Lung (tissue), 12 donors: ENCODE data around the gene OR5AP2. TPM values are rescaled to one million over a fixed set of nuclear protein-coding genes. Genes with fewer than 3 reads are reported as not detected.
"Not testable (repeated sequence)": the region's sequence is repeated elsewhere in the genome, so short reads cannot be mapped to it uniquely, and the experiment has no call there.

ENCODE experiments used
- ATAC-seq: fragments of 200-7000 bp; cut with Tn5 transposase; one replicate; pipeline ENCODE4 v1.9.1; 2020; ENCODE audit warnings: moderate number of reproducible peaks; ENCODE audit not compliant: insufficient read depth, low FRiP score
- DNase-seq, 3 donors: peaks; one replicate each; pipeline ENCODE4 v3.0.0-alpha.2; 2013 to 2017
- H3K27ac ChIP-seq, 2 donors: one replicate each; pipeline ENCODE4 v1.5.1; 2013; ENCODE audit warnings: mild to moderate bottlenecking in 2 of 2, moderate library complexity in 2 of 2, control low read depth in 1 of 2, inconsistent platforms in 1 of 2, low read depth in 1 of 2, low read length in 1 of 2
- H3K27me3 ChIP-seq, 3 donors: one replicate each; pipeline ENCODE4 v1.5.1; 2013; ENCODE audit warnings: low read length in 2 of 3; ENCODE audit not compliant: control insufficient read depth in 3 of 3, insufficient read depth in 3 of 3
- H3K36me3 ChIP-seq, 4 donors: one replicate each; pipeline ENCODE4 v1.5.1; 2013; ENCODE audit warnings: low read length in 4 of 4, mild to moderate bottlenecking in 1 of 4, moderate library complexity in 1 of 4; ENCODE audit not compliant: control insufficient read depth in 4 of 4, insufficient read depth in 4 of 4
- H3K4me1 ChIP-seq, 5 donors: one replicate each; pipeline ENCODE4 v1.5.1; 2013; ENCODE audit warnings: low read length in 5 of 5, mild to moderate bottlenecking in 2 of 5, moderate library complexity in 1 of 5; ENCODE audit not compliant: control insufficient read depth in 5 of 5, insufficient read depth in 5 of 5
- H3K4me3 ChIP-seq: one replicate; pipeline ENCODE4 v1.5.1; 2013; ENCODE audit warnings: mild to moderate bottlenecking, control low read depth, moderate library complexity
- H3K9ac ChIP-seq, 2 donors: one replicate each; pipeline ENCODE4 v1.5.1; 2013; ENCODE audit warnings: low read length in 2 of 2, control low read depth in 1 of 2; ENCODE audit not compliant: insufficient read depth in 1 of 2
- H3K9me3 ChIP-seq, 4 donors: one replicate each; pipeline ENCODE4 v1.5.1; 2013; ENCODE audit warnings: low read length in 3 of 4, mild to moderate bottlenecking in 1 of 4, moderate library complexity in 1 of 4; ENCODE audit not compliant: control insufficient read depth in 4 of 4, insufficient read depth in 3 of 4
- whole genome bisulfite sequencing, 2 donors: extraction: QIAGEN DNeasy Blood & Tissue Kit; methylation state at CpG; one replicate each; pipeline ENCODE4 v1.1.7; 2013; 5-methylcytosine and 5-hydroxymethylcytosine counted together
- polyA plus RNA-seq, 2 donors: library from polyadenylated mRNA; stranded (reverse); fragments of 200-250 nt; gene quantifications; one replicate each; pipeline ENCODE4 v1.2.1, GENCODE V29; 2013
- total RNA-seq, 2 donors: library from RNA; depleted of rRNA in 1 of 2; stranded (reverse); fragments of >200 nt in 1 of 2; gene quantifications; one replicate each; pipeline ENCODE4 v1.2.1, GENCODE V29; 2014 to 2021
- TF ChIP-seq, protein P1 (sequence below): IDR thresholded peaks from 2 replicates; pipeline ENCODE4 v1.5.1; 2012; ENCODE audit warnings: mild to moderate bottlenecking; ENCODE audit errors: control extremely low read depth, extremely low read depth
- donor health status: control.
- donor health status: control.
- donor health status: Bipolar disorder and iron deficiency.
- donor health status: healthy.
- donor health status: DM: yes; HTN: yes; CAD: no.

Gene OR5AP2
- total and polyA plus RNA-seq, 4 donors: not detected

- H3K4me1 ChIP-seq: no peaks in the 10 kb centered on the region
- ATAC-seq (no peak), DNase-seq (no peak)
- H3K9me3 ChIP-seq: no peaks in the 10 kb centered on the region
- 73 to 80% methylated on average over 2 of the region's 2 CpGs for WGBS, 2 donors
- no peak overlapping the region for H3K4me3 ChIP-seq
- H3K36me3 ChIP-seq: no peaks in the 10 kb centered on the region
- H3K27me3 ChIP-seq: no peaks in the 10 kb centered on the region
- TF ChIP-seq, protein P1, sequence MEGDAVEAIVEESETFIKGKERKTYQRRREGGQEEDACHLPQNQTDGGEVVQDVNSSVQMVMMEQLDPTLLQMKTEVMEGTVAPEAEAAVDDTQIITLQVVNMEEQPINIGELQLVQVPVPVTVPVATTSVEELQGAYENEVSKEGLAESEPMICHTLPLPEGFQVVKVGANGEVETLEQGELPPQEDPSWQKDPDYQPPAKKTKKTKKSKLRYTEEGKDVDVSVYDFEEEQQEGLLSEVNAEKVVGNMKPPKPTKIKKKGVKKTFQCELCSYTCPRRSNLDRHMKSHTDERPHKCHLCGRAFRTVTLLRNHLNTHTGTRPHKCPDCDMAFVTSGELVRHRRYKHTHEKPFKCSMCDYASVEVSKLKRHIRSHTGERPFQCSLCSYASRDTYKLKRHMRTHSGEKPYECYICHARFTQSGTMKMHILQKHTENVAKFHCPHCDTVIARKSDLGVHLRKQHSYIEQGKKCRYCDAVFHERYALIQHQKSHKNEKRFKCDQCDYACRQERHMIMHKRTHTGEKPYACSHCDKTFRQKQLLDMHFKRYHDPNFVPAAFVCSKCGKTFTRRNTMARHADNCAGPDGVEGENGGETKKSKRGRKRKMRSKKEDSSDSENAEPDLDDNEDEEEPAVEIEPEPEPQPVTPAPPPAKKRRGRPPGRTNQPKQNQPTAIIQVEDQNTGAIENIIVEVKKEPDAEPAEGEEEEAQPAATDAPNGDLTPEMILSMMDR: no peak
- H3K27ac ChIP-seq: no peak overlapping the region
- no peak overlapping the region for H3K9ac ChIP-seq
Observed at GRCh38 chr11:56632329-56632728, 9.9 kb downstream of the OR5AP2 start.

DNA sequence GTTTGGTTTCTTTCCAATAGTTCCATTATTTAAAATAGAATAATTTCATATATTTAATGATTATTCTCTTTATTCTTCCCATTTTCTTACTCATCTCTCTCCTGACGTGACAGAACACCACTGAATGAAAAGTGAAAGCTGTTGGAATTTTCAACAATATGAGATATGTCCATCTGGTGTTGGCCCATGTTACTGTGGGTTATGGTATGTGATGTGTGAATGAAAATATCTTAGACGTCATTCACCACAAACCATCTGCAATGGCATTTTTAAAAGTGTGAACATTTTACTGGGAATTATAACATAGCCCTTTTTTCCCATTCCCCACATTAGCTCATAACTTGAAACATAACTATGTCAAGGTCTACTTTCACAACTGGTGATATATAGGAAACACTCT lies 16.3 kb downstream of the OR5AP2 start:
- H3K4me1 ChIP-seq: no peaks in the 10 kb centered on the region
- no peaks in the 10 kb centered on the region for H3K27me3 ChIP-seq
- H3K4me3 ChIP-seq: no peak overlapping the region
- H3K9ac ChIP-seq: no peak overlapping the region
- ATAC-seq (no peak), DNase-seq (no peak)
- H3K9me3 ChIP-seq: no peaks in the 10 kb centered on the region
- TF ChIP-seq, protein P1: no peak
- H3K36me3 ChIP-seq: no peaks in the 10 kb centered on the region
- H3K27ac ChIP-seq: no peak overlapping the region
- whole genome bisulfite sequencing, 2 donors: 46 to 61% methylated on average over 2 of the region's 2 CpGs

GRCh38 chr11:56624661-56625110 lies 17.6 kb downstream of the OR5AP2 start:
- Histone ChIP-seq H3K9ac (no peak overlapping the region), H3K4me3 (no peak overlapping the region), H3K27me3 (no peaks in the 10 kb centered on the region), H3K36me3 (no peaks in the 10 kb centered on the region), H3K4me1 (no peaks in the 10 kb centered on the region), H3K27ac (no peak overlapping the region), H3K9me3 (no peaks in the 10 kb centered on the region)
- 7 to 8% methylated on average over 3 of the region's 3 CpGs for WGBS, 2 donors
- ATAC-seq (peak; percentile 77), DNase-seq (peak in 2 of 3 donors; percentile 30 to 42)
- TF ChIP-seq, protein P1: no peak

DNA sequence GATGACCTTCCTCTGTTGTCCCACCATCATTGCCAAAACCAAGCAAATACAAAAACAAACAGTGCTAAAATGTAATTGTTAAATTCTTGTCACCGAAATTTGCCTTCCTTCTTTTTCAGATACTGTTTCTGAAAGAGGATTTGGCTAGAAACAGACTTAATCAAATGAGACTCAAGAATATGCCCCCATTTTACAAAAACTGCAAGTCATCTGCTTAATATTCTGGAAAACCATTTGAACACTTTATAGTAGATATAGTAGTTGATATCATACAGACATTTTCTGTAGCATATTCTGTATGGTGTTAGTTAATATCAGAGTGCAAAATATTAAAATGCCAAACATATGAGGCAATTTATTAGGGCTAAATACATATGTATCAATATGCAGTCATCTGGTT lies 31.1 kb downstream of the OR5AP2 start:
- no peak for ATAC-seq
- WGBS, 2 donors: 78 to 83% methylated on average over 1 of the region's 1 CpG

DNA sequence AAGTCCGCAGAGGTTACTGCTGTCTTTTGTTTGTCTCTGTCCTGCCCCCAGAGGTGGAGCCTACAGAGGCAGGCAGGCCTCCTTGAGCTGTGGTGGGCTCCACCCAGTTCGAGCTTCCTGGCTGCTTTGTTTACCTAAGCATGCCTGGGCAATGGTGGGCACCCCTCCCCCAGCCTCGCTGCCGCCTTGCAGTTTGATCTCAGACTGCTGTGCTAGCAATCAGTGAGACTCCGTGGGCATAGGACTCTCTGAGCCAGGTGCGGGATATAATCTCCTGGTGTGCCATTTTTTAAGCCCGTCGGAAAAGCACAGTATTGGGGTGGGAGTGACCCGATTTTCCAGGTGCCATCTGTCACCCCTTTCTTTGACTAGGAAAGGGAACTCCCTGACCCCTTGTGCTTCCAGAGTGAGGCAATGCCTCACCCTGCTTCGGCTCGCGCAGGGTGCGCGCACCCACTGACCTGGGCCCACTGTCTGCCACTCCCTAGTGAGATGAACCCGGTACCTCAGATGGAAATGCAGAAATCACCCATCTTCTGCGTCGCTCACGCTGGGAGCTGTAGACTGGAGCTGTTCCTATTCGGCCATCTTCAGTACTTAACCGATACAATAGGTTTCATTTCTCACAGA lies 50.0 kb downstream of the OR5AP2 start:
- not testable (repeated sequence) for DNase-seq, H3K4me1 ChIP-seq, H3K9me3 ChIP-seq, ATAC-seq, H3K9ac ChIP-seq, H3K36me3 ChIP-seq, H3K27me3 ChIP-seq, H3K27ac ChIP-seq, H3K4me3 ChIP-seq
- 93 to 97% methylated on average over 20 of the region's 20 CpGs for WGBS, 2 donors

More for the DNA sequence above, 31.1 kb downstream of the OR5AP2 start:
- Histone ChIP-seq H3K27ac (no peak overlapping the region), H3K4me3 (no peak overlapping the region), H3K9me3 (no peaks in the 10 kb centered on the region), H3K9ac (no peak overlapping the region), H3K36me3 (no peaks in the 10 kb centered on the region), H3K27me3 (no peaks in the 10 kb centered on the region), H3K4me1 (no peaks in the 10 kb centered on the region)
- DNase-seq: no peak
- TF ChIP-seq, protein P1: no peak
